Measurements from ENCODE around the gene FOXL2NB.

FOXL2NB gene

DNA sequence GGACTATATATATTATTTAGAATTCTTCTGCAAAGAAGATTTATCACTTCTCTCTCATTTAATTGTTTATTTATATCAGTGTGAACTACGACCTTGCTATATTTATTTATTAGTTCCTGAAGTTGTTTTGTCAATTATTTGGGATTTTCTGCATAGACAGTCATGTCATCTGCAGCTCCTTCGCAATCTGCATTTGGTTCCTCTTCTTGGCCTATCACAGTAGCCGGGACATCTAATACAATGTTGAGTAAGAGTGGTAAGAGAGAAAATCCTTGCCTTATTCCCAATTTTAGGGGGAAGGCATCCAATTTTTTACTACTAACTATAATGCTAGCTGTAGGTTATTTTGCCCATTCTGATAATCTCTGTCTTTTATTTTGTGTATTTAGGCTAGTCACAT lies 39.5 kb upstream of the FOXL2NB start:
- DNase-seq (ENCODE audit: low spot score), result no peak
- in situ Hi-C loops (cut with MboI; ENCODE audit: low sequenced_read_pairs, unreplicated experiment), result no loop called here
- TF ChIP-seq CTCF (IDR thresholded peaks at IDR 0.05; ENCODE audit: borderline replicate concordance, control extremely low read depth, extremely low read depth, insufficient read depth, missing control alignments), result no peak

DNA sequence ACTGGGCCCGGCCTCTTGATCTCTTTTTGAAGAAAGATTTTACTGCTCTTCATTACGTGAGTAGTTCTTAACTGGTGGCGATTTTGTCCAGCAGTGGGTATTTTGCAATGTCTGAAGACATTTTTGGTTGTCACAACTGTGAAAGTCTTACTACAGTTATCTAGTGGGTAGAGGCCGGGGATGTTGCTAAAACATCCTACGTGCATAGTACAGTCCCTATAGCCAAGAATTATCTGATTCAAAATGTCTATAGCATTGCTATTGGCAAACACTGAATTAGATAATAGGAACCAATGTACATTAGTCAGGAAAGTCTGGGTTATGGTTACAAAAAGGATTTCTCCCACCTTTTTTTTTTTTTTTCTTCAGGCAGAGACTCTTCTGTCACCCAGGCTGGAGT lies 38.2 kb upstream of the FOXL2NB start:
- no peak for TF ChIP-seq CTCF (IDR thresholded peaks at IDR 0.05; ENCODE audit: borderline replicate concordance, control extremely low read depth, extremely low read depth, insufficient read depth, missing control alignments)
- no peak for DNase-seq (ENCODE audit: low spot score)
- in situ Hi-C loops (cut with MboI; ENCODE audit: low sequenced_read_pairs, unreplicated experiment), result no loop called here

- no peak for DNase-seq (ENCODE audit: low spot score)
- TF ChIP-seq CTCF (IDR thresholded peaks at IDR 0.05; ENCODE audit: borderline replicate concordance, control extremely low read depth, extremely low read depth, insufficient read depth, missing control alignments), result no peak
- in situ Hi-C loops (cut with MboI; ENCODE audit: low sequenced_read_pairs, unreplicated experiment), result no loop called here
These were observed 37.1 kb upstream of the FOXL2NB start for GRCh38 chr3:138909904-138910303.

- in situ Hi-C loops (cut with MboI; ENCODE audit: low sequenced_read_pairs, unreplicated experiment), result no loop called here
- TF ChIP-seq CTCF (IDR thresholded peaks at IDR 0.05; ENCODE audit: borderline replicate concordance, control extremely low read depth, extremely low read depth, insufficient read depth, missing control alignments), result no peak
- no peak for DNase-seq (ENCODE audit: low spot score)
These were observed 35.4 kb upstream of the FOXL2NB start for GRCh38 chr3:138911621-138912020.

- in situ Hi-C loops (cut with MboI; ENCODE audit: low sequenced_read_pairs, unreplicated experiment), result no loop called here
- no peak for TF ChIP-seq CTCF (IDR thresholded peaks at IDR 0.05; ENCODE audit: borderline replicate concordance, control extremely low read depth, extremely low read depth, insufficient read depth, missing control alignments)
- no peak for DNase-seq (ENCODE audit: low spot score)
These were observed 34.8 kb upstream of the FOXL2NB start for GRCh38 chr3:138912237-138912636.

GRCh38 chr3:138913766-138914165 lies 33.3 kb upstream of the FOXL2NB start:
- TF ChIP-seq CTCF (IDR thresholded peaks at IDR 0.05; ENCODE audit: borderline replicate concordance, control extremely low read depth, extremely low read depth, insufficient read depth, missing control alignments), result no peak
- DNase-seq (ENCODE audit: low spot score), result no peak
- in situ Hi-C loops (cut with MboI; ENCODE audit: low sequenced_read_pairs, unreplicated experiment), result no loop called here
